HG03045 (cell line): Measurements from ENCODE around the gene PLPPR4.

Source experiments
- ATAC-seq: cut with Tn5 transposase; IDR thresholded peaks from one replicate; pipeline ENCODE4 v1.9.1; 2021; ENCODE audit warnings: mild to moderate bottlenecking, moderate library complexity; ENCODE audit not compliant: unreplicated experiment

The PLPPR4 gene

GRCh38 chr1:99347041-99347684, 82.9 kb downstream of the PLPPR4 start:
- no peak for ATAC-seq

- no peak for ATAC-seq
Observed at GRCh38 chr1:99348397-99349132, 84.3 kb downstream of the PLPPR4 start.

GRCh38 chr1:99352821-99353220, 88.5 kb downstream of the PLPPR4 start:
- ATAC-seq, result no peak

GRCh38 chr1:99358770-99359169, 94.5 kb downstream of the PLPPR4 start:
- ATAC-seq, result no peak
